Activated T-cell treated with anti-CD3 and anti-CD28 coated beads for 1 hour (primary cell): ENCODE data around the gene C2CD2L.
A peak's percentile ranks its signal among the peaks of the same experiment; 100 is the strongest.
"Not testable (repeated sequence)": the region's sequence is repeated elsewhere in the genome, so short reads cannot be mapped to it uniquely, and the experiment has no call there.

Source experiments
- DNase-seq: peaks from one replicate; pipeline ENCODE4 v3.0.0-alpha.2; 2020; ENCODE audit warnings: low read depth

The C2CD2L gene

GRCh38 chr11:119093942-119094815 is 13.0 kb upstream of the C2CD2L start:
- DNase-seq = no peak

- DNase-seq = no peak
These were observed 12.4 kb upstream of the C2CD2L start for GRCh38 chr11:119094816-119095065.

GRCh38 chr11:119095066-119095880 is 11.9 kb upstream of the C2CD2L start:
- DNase-seq = peak; percentile 98

DNA sequence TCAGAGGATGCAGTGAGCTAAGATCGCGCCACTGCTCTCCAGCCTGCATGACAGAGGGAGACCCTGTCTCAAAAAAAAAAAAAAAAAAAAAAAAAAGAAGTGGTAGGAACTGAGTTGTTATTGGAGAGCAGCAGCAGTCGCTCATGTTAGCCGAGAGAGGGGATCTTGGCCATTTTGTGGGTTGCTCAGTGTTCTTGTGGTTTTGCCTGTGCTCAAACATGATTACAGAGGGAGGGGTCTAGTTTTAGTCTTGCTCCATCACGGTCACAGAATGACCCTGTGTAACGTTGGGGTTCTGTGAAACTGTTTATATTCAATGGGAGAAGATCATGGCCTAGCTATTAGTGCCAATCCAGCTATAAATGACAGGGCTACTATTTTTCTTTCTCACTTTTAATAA is 7.4 kb upstream of the C2CD2L start:
- no peak for DNase-seq

DNA sequence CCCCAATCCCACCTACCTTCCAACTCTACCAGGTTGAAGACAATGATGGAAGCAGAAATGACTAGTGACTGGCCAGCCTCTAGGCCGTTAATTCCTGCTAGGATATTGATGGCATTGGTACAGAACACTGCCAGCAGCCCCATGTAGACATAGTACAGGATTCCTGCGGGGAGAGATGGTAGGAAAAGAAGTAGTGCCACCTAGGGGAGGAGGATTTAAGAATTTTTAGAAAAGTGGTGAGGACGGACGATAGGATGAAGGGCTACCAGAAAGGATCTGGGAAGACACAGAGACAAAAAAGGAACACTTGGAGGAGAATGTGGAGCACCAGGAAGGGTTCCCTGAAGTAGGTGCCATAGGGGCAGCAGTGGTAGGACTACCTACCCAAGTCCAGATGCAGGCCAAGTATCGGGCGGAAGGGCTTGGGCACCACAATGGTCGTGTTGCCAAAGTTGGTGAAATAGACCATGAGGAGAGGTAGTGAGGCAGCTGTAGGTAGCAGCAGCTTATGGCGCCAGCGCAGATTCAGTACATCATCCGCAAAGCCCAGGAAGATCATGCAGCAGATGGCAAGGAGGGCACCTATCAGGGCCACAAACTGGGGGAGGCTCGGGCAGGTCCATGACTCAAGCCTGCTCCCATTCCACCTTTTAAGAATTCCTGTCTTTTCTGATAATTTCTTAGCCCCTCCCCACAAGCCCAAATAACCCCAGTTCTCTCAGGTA is 6.7 kb upstream of the C2CD2L start:
- DNase-seq = no peak

GRCh38 chr11:119100994-119101758 is 6.0 kb upstream of the C2CD2L start:
- no peak for DNase-seq

GRCh38 chr11:119101759-119102423 is 5.3 kb upstream of the C2CD2L start, which contains the start of gene DPAGT1:
Gene DPAGT1, minus strand, starts transcription at chr11:119101853. Its CDS starts 198 bp downstream, at chr11:119101655.
- DNase-seq = peak; percentile 75

DNA sequence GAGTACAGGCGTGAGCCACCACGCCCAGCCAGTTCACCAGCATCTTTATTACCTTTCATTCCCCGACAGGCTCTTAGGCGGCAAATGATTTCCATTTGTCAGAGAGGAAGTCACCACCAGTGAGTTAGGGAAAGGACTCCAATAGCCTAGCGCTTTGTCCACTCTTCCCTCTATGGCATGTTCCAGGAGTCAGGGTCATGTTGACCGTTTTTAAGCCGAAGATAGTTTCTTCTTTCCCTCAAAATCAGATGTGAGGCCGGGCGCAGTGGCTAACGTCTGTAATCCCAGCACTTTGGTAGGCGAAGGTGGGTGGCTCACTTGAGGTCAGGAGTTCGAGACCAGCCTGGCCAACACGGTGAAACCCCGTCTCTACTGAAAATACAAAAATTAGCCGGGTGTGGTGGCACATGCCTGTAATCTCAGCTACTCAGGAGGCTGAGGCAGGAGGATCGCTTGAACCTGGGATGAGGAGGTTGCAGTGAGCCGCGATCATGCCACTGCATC is 3.9 kb upstream of the C2CD2L start:
- DNase-seq = not testable (repeated sequence)

DNA sequence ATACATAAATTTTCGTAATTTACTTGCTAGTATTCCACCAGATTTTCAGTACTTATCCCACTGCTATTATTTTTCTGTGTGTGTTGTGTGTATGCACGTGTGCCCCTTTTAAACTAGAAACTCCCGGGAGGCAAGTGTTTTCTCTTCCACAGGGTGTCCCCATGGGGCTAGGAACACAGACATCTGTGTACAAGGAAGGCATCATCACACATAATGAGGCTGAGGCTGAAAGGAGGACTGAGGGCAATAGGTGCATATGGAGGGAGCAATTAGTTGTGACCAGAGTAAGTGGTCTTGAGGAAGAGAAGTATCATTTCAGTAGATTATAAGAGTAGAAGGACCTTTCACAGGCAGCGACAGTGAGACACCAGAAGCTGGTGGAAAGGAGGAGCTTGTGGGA is 3.4 kb upstream of the C2CD2L start:
- no peak for DNase-seq

DNA sequence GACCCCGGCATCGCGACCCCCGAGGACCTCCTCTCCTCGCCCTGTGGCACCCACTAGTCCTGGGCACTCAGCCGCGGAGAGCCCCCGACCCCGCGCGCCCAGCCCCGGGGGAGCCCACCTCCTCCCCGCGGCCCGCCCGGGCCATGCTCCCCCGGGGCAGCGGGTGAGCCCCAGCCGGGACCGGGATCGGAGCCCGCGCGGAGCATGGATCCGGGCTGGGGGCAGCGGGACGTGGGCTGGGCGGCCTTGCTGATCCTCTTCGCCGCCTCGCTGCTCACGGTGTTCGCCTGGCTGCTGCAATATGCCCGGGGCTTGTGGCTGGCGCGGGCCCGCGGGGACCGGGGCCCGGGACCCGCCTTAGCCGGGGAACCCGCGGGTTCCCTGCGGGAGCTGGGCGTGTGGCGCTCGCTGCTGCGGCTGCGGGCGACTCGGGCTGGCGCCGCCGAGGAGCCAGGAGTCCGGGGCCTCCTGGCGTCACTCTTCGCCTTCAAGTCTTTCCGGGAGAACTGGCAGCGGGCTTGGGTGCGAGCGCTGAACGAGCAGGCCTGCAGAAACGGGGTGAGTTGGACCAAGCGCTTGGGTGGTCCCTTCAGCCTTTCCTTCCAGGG is 498 bp downstream of the C2CD2L start:
- DNase-seq = no peak

- no peak for DNase-seq
These were observed 1.2 kb downstream of the C2CD2L start for GRCh38 chr11:119108146-119108856.

GRCh38 chr11:119108857-119109221 is 1.7 kb downstream of the C2CD2L start:
- DNase-seq = no peak

DNA sequence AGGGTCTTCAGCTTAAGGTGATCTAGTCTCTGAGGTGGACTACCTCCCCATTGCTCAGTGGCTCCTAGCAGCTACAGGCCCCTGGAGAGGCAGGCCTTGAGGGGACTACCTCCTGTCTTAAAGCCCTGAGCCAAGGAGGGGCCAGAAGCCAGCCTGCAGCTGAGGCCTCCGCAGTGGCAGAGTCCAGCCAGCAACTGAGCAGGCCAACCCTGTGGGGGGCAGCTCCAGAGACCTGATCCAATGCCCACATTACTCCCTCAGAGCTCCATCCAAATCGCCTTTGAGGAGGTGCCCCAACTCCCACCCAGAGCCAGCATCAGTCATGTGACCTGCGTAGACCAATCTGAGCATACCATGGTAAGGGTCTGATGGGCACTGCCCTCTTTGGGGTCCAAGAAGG is 2.7 kb downstream of the C2CD2L start:
- no peak for DNase-seq

GRCh38 chr11:119110439-119110838 is 3.3 kb downstream of the C2CD2L start:
- no peak for DNase-seq

DNA sequence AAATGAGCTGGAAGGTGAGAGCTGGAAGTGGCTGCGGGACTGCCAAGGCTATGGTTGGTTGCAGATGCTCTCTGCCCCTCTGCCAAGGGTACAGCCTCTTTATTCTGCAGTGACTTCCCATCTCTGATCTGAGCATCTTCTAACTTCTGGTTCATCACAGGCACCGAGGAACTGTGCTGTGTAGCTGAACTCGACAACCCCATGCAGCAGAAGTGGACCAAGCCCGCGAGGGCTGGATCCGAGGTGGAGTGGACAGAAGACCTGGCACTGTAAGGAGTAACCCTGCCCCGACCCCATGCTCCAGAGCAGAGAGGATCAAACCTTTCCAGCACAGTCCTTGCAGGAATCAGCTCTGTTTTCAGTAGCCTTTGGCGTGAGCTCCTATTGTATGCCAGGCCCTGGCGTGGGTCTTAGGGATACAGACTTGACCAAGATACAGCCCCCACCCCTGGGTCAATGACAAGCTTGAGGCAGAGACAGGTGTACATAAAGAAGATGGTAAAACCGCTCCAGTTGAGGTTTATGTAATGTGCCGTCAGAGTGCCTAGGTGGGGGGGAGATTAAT is 4.3 kb downstream of the C2CD2L start:
- DNase-seq = no peak

GRCh38 chr11:119112314-119113020 is 5.3 kb downstream of the C2CD2L start:
- DNase-seq = no peak

- no peak for DNase-seq
These were observed 6.6 kb downstream of the C2CD2L start for GRCh38 chr11:119113716-119114115.

DNA sequence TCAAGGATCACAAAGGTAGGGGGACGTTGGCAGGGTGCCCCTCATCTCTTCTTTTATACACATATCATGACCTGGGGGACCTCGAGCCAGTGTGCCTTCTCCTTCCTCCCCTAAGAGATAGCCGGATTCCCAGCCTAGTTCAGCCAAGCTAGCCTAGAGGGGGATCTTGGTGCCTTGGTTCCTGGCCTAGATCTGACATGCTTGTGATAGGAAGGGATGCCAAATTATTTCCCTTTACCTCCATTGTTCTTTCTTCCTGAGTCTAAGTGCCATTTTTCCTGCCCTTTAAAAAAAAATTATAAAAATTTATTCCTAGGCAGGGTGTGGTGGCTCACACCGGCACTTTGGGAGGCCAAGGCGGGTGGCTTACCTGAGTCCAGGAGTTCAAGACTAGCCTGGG is 7.2 kb downstream of the C2CD2L start:
- no peak for DNase-seq
